Brain microvascular endothelial cell (primary cell): Measurements from ENCODE around the gene FANK1.

ENCODE experiments used
- DNase-seq: peaks from one replicate; pipeline ENCODE4 v3.0.0-alpha.2; 2020
- H3K27ac ChIP-seq: fragments of 250-450 bp; sonication (Bioruptor Pico); 2 replicates; pipeline ENCODE4 v1.5.1; 2020; ENCODE audit warnings: mild to moderate bottlenecking, moderate library complexity
- H3K27me3 ChIP-seq: fragments of 250-450 bp; sonication (Bioruptor Pico); replicated peaks from 2 replicates; pipeline ENCODE4 v1.5.1; 2020; ENCODE audit warnings: mild to moderate bottlenecking
- H3K36me3 ChIP-seq: fragments of 250-450 bp; sonication (Bioruptor Pico); replicated peaks from 2 replicates; pipeline ENCODE4 v1.5.1; 2020; ENCODE audit warnings: mild to moderate bottlenecking
- H3K4me3 ChIP-seq: 2 replicates; pipeline ENCODE4 v1.5.1; 2011; ENCODE audit warnings: low read depth, mild to moderate bottlenecking, control low read depth, low read length, moderate library complexity
- CTCF ChIP-seq: IDR thresholded peaks from 2 replicates; pipeline ENCODE4 v1.5.1; 2011; ENCODE audit warnings: low read depth, mild to moderate bottlenecking, moderate library complexity, low read length, control low read depth, inconsistent platforms; ENCODE audit errors: missing control alignments
- in situ Hi-C: cut with HindIII; loops from 2 replicates; pipeline ENCODE4 v1.10.0; 2017; ENCODE audit warnings: low sequenced_read_pairs, low pct_ligation_motif_present

Gene FANK1

GRCh38 chr10:125992254-125992653 is 95.9 kb downstream of the FANK1 start:
- no peak for DNase-seq
- Histone ChIP-seq H3K4me3 (no peak overlapping the region), H3K36me3 (no peaks in the 10 kb centered on the region), H3K27ac (no peak overlapping the region), H3K27me3 (no peaks in the 10 kb centered on the region)
- no peak for TF ChIP-seq CTCF
- in situ Hi-C loops = no loop called here

GRCh38 chr10:125994601-125995000 is 98.2 kb downstream of the FANK1 start:
- in situ Hi-C loops = no loop called here
- H3K27ac ChIP-seq = no peak overlapping the region
- TF ChIP-seq CTCF = no peak
- H3K36me3 ChIP-seq = no peaks in the 10 kb centered on the region
- no peak for DNase-seq
- H3K4me3 ChIP-seq = no peak overlapping the region
- H3K27me3 ChIP-seq = no peaks in the 10 kb centered on the region

GRCh38 chr10:125995726-125996304 is 99.5 kb downstream of the FANK1 start:
- TF ChIP-seq CTCF = no peak
- Histone ChIP-seq H3K4me3 (no peak overlapping the region), H3K27me3 (no peaks in the 10 kb centered on the region), H3K27ac (no peak overlapping the region), H3K36me3 (no peaks in the 10 kb centered on the region)
- no peak for DNase-seq
- in situ Hi-C loops = no loop called here

- DNase-seq = no peak
- in situ Hi-C loops = no loop called here
- Histone ChIP-seq H3K4me3 (no peak overlapping the region), H3K36me3 (no peaks in the 10 kb centered on the region), H3K27ac (no peak overlapping the region), H3K27me3 (no peaks in the 10 kb centered on the region)
- no peak for TF ChIP-seq CTCF
Measured at GRCh38 chr10:125997586-125997985, 101.2 kb downstream of the FANK1 start.

- in situ Hi-C loops = no loop called here
- DNase-seq = no peak
- no peak overlapping the region for H3K27ac ChIP-seq
- H3K36me3 ChIP-seq = no peaks in the 10 kb centered on the region
- H3K27me3 ChIP-seq = no peaks in the 10 kb centered on the region
- no peak overlapping the region for H3K4me3 ChIP-seq
- TF ChIP-seq CTCF = no peak
Measured at GRCh38 chr10:125999694-126000093, 103.3 kb downstream of the FANK1 start.

- H3K36me3 ChIP-seq = no peaks in the 10 kb centered on the region
- in situ Hi-C loops = no loop called here
- no peaks in the 10 kb centered on the region for H3K27me3 ChIP-seq
- no peak overlapping the region for H3K4me3 ChIP-seq
- no peak for DNase-seq
- TF ChIP-seq CTCF = no peak
- no peak overlapping the region for H3K27ac ChIP-seq
Measured at GRCh38 chr10:126001576-126001975, 105.2 kb downstream of the FANK1 start.
